Ovary (tissue), 3 donors: ENCODE results near the gene NPAS3.

ENCODE experiments used
- POLR2A ChIP-seq: fragments of 450-650 bp; IDR thresholded peaks from one replicate; pipeline ENCODE4 v1.6.1; 2017; ENCODE audit warnings: antibody characterized with exemption, mild to moderate bottlenecking, moderate library complexity
- TF ChIP-seq, protein P1 (sequence below), 3 donors: fragments of 450-650 bp in 2 of 3; fragments of 200-600 bp in 1 of 3; IDR thresholded peaks; one replicate each; pipeline versions ENCODE4 v1.5.1 to v1.8.0; 2016 to 2022; ENCODE audit warnings: antibody characterized with exemption in 3 of 3, mild to moderate bottlenecking in 1 of 3
- donor health status: DM: no; HTN: no; CAD: no.

DNA sequence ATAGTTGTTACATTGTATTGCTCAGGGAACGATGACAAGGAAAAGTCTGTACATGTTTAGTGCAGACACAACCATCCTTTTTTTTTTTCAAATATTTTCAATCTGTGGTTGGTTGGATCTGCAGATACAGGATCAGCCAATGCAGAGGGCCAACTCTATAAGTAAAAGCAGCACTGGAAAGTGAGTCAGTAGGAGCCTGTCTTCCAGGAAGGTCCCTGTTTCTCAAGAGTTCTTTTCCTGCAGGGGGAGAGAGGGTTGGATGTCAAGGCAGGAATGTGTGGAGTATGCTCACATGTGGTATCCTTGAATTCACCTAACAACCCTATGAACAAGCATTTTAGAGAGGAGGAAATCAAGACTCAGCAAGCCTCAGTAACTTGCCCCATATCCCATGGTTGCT, 409.1 kb downstream of the NPAS3 start:
- TF ChIP-seq, protein P1, sequence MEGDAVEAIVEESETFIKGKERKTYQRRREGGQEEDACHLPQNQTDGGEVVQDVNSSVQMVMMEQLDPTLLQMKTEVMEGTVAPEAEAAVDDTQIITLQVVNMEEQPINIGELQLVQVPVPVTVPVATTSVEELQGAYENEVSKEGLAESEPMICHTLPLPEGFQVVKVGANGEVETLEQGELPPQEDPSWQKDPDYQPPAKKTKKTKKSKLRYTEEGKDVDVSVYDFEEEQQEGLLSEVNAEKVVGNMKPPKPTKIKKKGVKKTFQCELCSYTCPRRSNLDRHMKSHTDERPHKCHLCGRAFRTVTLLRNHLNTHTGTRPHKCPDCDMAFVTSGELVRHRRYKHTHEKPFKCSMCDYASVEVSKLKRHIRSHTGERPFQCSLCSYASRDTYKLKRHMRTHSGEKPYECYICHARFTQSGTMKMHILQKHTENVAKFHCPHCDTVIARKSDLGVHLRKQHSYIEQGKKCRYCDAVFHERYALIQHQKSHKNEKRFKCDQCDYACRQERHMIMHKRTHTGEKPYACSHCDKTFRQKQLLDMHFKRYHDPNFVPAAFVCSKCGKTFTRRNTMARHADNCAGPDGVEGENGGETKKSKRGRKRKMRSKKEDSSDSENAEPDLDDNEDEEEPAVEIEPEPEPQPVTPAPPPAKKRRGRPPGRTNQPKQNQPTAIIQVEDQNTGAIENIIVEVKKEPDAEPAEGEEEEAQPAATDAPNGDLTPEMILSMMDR (IDR thresholded peaks at IDR 0.05), result no peak
- TF ChIP-seq POLR2A, result no peak
